Ecto neural progenitor cell (in vitro differentiated cells): ENCODE measurements around the gene KYNU.
"Not testable (repeated sequence)": the region's sequence is repeated elsewhere in the genome, so short reads cannot be mapped to it uniquely, and the experiment has no call there.

Experiments
- DNase-seq: peaks from one replicate; pipeline ENCODE4 v3.0.0-alpha.2; 2018; ENCODE audit warnings: low spot score

KYNU gene

GRCh38 chr2:143026411-143027054 is 149.1 kb downstream of the KYNU start:
- DNase-seq, result peak; percentile 55

- DNase-seq, result no peak
These were observed 151.7 kb downstream of the KYNU start for GRCh38 chr2:143029141-143029540.

- no peak for DNase-seq
These were observed 152.7 kb downstream of the KYNU start for GRCh38 chr2:143030127-143030526.

GRCh38 chr2:143034292-143035074 is 157.0 kb downstream of the KYNU start:
- no peak for DNase-seq

- no peak for DNase-seq
These were observed 174.0 kb downstream of the KYNU start for GRCh38 chr2:143051465-143051864.

GRCh38 chr2:143053437-143053836 is 176.0 kb downstream of the KYNU start:
- not testable (repeated sequence) for DNase-seq

- DNase-seq, result no peak
These were observed 179.1 kb downstream of the KYNU start for GRCh38 chr2:143056550-143056949.

- DNase-seq, result no peak
These were observed 181.4 kb downstream of the KYNU start for GRCh38 chr2:143058851-143059250.

- no peak for DNase-seq
These were observed 186.2 kb downstream of the KYNU start for GRCh38 chr2:143063612-143064200.

GRCh38 chr2:143068094-143068493 is 190.6 kb downstream of the KYNU start:
- no peak for DNase-seq

GRCh38 chr2:143068509-143068908 is 191.0 kb downstream of the KYNU start:
- DNase-seq, result no peak

GRCh38 chr2:143070704-143071103 is 193.2 kb downstream of the KYNU start:
- DNase-seq, result no peak

GRCh38 chr2:143071185-143071876 is 193.9 kb downstream of the KYNU start:
- DNase-seq, result no peak

- DNase-seq, result not testable (repeated sequence)
These were observed 197.4 kb downstream of the KYNU start for GRCh38 chr2:143074913-143075312.

- DNase-seq, result no peak
These were observed 198.2 kb downstream of the KYNU start for GRCh38 chr2:143075711-143076110.

- DNase-seq, result no peak
These were observed 200.6 kb downstream of the KYNU start for GRCh38 chr2:143078104-143078503.

GRCh38 chr2:143081616-143082015 is 204.2 kb downstream of the KYNU start:
- no peak for DNase-seq

- no peak for DNase-seq
These were observed 206.2 kb downstream of the KYNU start for GRCh38 chr2:143083636-143084035.

- no peak for DNase-seq
These were observed 207.0 kb downstream of the KYNU start for GRCh38 chr2:143084462-143084861.

GRCh38 chr2:143085125-143085784 is 207.8 kb downstream of the KYNU start:
- DNase-seq, result no peak

- DNase-seq, result no peak
These were observed 209.6 kb downstream of the KYNU start for GRCh38 chr2:143087033-143087432.

GRCh38 chr2:143088388-143088787 is 210.9 kb downstream of the KYNU start:
- no peak for DNase-seq
